ENCODE data around the gene CAV1. TPM values are rescaled to one million over a fixed set of nuclear protein-coding genes. Genes with fewer than 3 reads are reported as not detected.

The CAV1 gene
- total RNA-seq, 1 experiment from 2014 or later: 4.9 TPM

- no peaks in the 10 kb centered on the region for H3K27me3 Mint-ChIP-seq (ENCODE audit: insufficient read depth, unreplicated experiment)
- no peaks in the 10 kb centered on the region for H3K9me3 Mint-ChIP-seq (ENCODE audit: unreplicated experiment)
- H3K36me3 ChIP-seq (ENCODE audit: control insufficient read depth, insufficient read depth, low read length): no peaks in the 10 kb centered on the region
- H3K36me3 Mint-ChIP-seq (ENCODE audit: insufficient read depth, unreplicated experiment): no peaks in the 10 kb centered on the region
- intact Hi-C loops (cut with micrococcal nuclease; ENCODE audit: unreplicated experiment): no loop called here
- peak overlapping the region; percentile 21 for H3K4me3 ChIP-seq (ENCODE audit: low read depth, low read length)
- no peaks in the 10 kb centered on the region for H3K9me3 ChIP-seq
- H3K4me1 ChIP-seq: peaks cover 7% of the 10 kb centered on the region
- ChIA-PET POLR2A (no interaction called here), CTCF (interaction anchor here (0.8 kb wide), 1 partner anchor 14 kb away, joined by 3 read pairs; no protein-coding TSS in a partner anchor)
- no peak for TF ChIP-seq CTCF (IDR thresholded peaks at IDR 0.05; ENCODE audit: insufficient read depth in 1 of 2, low read depth in 1 of 2, low read length in 1 of 2, severe bottlenecking in 1 of 2, unreplicated experiment in 1 of 2)
- H3K27me3 ChIP-seq (replicated peaks; ENCODE audit: control insufficient read depth, insufficient read depth, low read length): no peaks in the 10 kb centered on the region
- no TSS peak for BruUV-seq (replicated peaks)
- no peak for DNase-seq
- H3K4me3 Mint-ChIP-seq (ENCODE audit: unreplicated experiment): peak overlapping the region; percentile 69
- peaks cover 23% of the 10 kb centered on the region for H3K4me1 Mint-ChIP-seq (ENCODE audit: low read depth, unreplicated experiment)
- no peak overlapping the region for H3K27ac Mint-ChIP-seq (ENCODE audit: unreplicated experiment)
Observed at GRCh38 chr7:116511552-116512519, 13.0 kb upstream of the CAV1 start.

- DNase-seq: no peak
- Mint-ChIP-seq H3K4me1 (ENCODE audit: low read depth, unreplicated experiment) (peaks cover 23% of the 10 kb centered on the region), H3K9me3 (ENCODE audit: unreplicated experiment) (no peaks in the 10 kb centered on the region), H3K4me3 (ENCODE audit: unreplicated experiment) (peak overlapping the region; percentile 69), H3K27me3 (ENCODE audit: insufficient read depth, unreplicated experiment) (no peaks in the 10 kb centered on the region), H3K27ac (ENCODE audit: unreplicated experiment) (no peak overlapping the region), H3K36me3 (ENCODE audit: insufficient read depth, unreplicated experiment) (no peaks in the 10 kb centered on the region)
- POLR2A ChIA-PET: interaction anchor here (0.6 kb wide), 1 partner anchor 57 kb away, joined by 3 read pairs; no protein-coding TSS in a partner anchor
- Histone ChIP-seq H3K4me3 (ENCODE audit: low read depth, low read length) (no peak overlapping the region), H3K36me3 (ENCODE audit: control insufficient read depth, insufficient read depth, low read length) (no peaks in the 10 kb centered on the region), H3K4me1 (peaks cover 7% of the 10 kb centered on the region), H3K9me3 (no peaks in the 10 kb centered on the region), H3K27me3 (replicated peaks; ENCODE audit: control insufficient read depth, insufficient read depth, low read length) (no peaks in the 10 kb centered on the region)
- CTCF ChIA-PET: no interaction called here
- no TSS peak for BruUV-seq (replicated peaks)
- no peak for TF ChIP-seq CTCF (IDR thresholded peaks at IDR 0.05; ENCODE audit: insufficient read depth in 1 of 2, low read depth in 1 of 2, low read length in 1 of 2, severe bottlenecking in 1 of 2, unreplicated experiment in 1 of 2)
- intact Hi-C loops (cut with micrococcal nuclease; ENCODE audit: unreplicated experiment): no loop called here
Observed at GRCh38 chr7:116512520-116513188, 12.2 kb upstream of the CAV1 start.

GRCh38 chr7:116515584-116515983 is 9.3 kb upstream of the CAV1 start:
- CTCF ChIA-PET: interaction anchor here (0.8 kb wide), 1 partner anchor 11 kb away, joined by 3 read pairs; no protein-coding TSS in a partner anchor
- intact Hi-C loops (cut with micrococcal nuclease; ENCODE audit: unreplicated experiment): no loop called here

More at GRCh38 chr7:116515584-116515983, 9.3 kb upstream of the CAV1 start:
- no TSS peak for BruUV-seq (replicated peaks)
- no peak overlapping the region for H3K4me3 Mint-ChIP-seq (ENCODE audit: unreplicated experiment)
- H3K9me3 Mint-ChIP-seq (ENCODE audit: unreplicated experiment): no peaks in the 10 kb centered on the region
- Histone ChIP-seq H3K4me3 (ENCODE audit: low read depth, low read length) (no peak overlapping the region), H3K4me1 (peaks cover 7% of the 10 kb centered on the region), H3K36me3 (ENCODE audit: control insufficient read depth, insufficient read depth, low read length) (no peaks in the 10 kb centered on the region), H3K9me3 (no peaks in the 10 kb centered on the region), H3K27me3 (replicated peaks; ENCODE audit: control insufficient read depth, insufficient read depth, low read length) (no peaks in the 10 kb centered on the region)
- H3K27me3 Mint-ChIP-seq (ENCODE audit: insufficient read depth, unreplicated experiment): no peaks in the 10 kb centered on the region
- no peak for DNase-seq
- TF ChIP-seq CTCF (IDR thresholded peaks at IDR 0.05; ENCODE audit: insufficient read depth in 1 of 2, low read depth in 1 of 2, low read length in 1 of 2, severe bottlenecking in 1 of 2, unreplicated experiment in 1 of 2): no peak
- H3K27ac Mint-ChIP-seq (ENCODE audit: unreplicated experiment): no peak overlapping the region
- H3K4me1 Mint-ChIP-seq (ENCODE audit: low read depth, unreplicated experiment): peaks cover 23% of the 10 kb centered on the region
- POLR2A ChIA-PET: interaction anchor here (0.7 kb wide), 1 partner anchor 75 kb away, joined by 3 read pairs; no protein-coding TSS in a partner anchor
- H3K36me3 Mint-ChIP-seq (ENCODE audit: insufficient read depth, unreplicated experiment): no peaks in the 10 kb centered on the region
